Stimulated activated CD4-positive, alpha-beta T cell treated with anti-CD3 and anti-CD28 coated beads, Interleukin-4, amount 100 ng/mL, for 4 hours (primary cell): ENCODE data around the gene HSD3B7.
"Not testable (repeated sequence)": the region's sequence is repeated elsewhere in the genome, so short reads cannot be mapped to it uniquely, and the experiment has no call there.

Experiments
- DNase-seq, 2 experiments: peaks; one replicate each; pipeline ENCODE4 v3.0.0-alpha.2; 2020

The HSD3B7 gene

DNA sequence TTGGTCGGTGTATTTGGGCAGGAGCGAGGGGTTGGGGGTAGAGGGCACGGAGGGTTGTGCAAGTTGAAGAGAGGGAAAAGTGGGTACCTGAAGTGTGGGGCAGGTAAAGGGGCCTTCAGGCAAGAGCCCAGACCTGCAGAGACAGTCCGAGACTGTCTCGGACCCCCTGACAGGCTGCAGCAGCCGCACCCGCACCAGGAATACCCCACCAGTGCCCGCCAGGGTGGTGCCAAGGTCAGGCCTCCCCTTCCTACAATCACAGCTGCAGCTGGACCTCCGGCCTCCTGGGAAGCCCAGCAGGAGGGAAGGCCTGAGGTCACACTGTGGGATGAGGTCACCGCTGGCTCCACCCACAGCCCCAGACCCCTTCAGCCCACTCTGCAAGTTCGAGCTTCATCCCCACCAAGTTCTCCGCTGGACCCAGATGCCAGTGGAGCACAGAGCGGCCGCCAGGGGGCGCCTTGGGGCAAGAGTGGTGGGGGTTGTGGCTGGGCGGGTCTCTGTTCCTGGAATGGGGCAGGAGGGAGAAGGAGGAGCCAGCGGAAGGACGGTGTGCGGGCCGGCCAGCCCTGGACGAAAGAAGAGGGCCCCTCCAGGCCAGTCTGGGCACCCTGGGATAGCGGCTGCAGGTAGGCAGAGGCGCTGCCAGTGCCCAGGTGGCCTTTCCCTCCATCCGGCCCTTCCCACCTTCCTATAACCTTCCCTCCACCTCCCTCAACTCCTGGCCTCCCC, at the start of gene HSD3B7:
TSS of gene HSD3B7 (plus strand) at position 539 of the 732 bp plus-strand sequence. CDS start 452 bp downstream, outside the sequence.
- DNase-seq, result peak; percentile 64 to 85

DNA sequence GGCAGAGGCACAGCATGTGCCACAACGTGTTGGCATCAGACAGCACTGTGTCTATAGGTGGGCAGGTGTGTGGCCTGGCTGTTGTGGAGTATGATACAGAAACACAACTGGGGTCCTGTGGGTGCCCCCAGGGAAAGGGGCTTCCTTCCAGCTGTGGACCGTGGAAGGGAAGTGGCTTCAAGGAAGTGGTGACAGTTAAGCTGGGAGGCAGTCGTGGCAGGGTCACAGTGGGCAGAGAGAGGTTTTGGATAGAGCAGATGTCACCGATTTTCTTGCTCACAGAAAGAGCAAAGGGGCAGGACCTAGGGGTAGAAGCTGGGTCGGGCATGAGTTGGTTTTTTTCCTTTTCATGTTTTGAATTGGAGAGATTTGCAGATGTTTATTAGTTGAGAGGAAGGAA, 47.3 kb upstream of the HSD3B7 start:
- no peak for DNase-seq

DNA sequence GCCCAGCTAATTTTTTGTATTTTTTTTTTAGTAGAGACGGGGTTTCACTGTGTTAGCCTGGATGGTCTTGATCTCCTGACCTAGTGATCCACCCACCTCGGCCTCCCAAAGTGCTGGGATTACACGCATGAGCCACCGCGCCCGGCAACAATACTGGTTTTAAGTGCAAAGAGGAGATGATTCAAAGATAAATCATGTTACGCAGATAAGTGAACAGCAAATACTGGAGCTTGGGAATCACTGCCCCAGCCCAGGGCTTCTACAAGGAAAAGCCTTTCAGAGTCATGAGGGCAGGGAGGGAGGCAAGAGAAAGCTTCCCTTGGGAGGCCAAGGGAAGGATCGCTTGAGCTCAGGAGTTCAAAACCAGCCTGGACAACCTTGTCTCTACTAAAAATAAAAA, 45.4 kb upstream of the HSD3B7 start:
- DNase-seq, result not testable (repeated sequence)

DNA sequence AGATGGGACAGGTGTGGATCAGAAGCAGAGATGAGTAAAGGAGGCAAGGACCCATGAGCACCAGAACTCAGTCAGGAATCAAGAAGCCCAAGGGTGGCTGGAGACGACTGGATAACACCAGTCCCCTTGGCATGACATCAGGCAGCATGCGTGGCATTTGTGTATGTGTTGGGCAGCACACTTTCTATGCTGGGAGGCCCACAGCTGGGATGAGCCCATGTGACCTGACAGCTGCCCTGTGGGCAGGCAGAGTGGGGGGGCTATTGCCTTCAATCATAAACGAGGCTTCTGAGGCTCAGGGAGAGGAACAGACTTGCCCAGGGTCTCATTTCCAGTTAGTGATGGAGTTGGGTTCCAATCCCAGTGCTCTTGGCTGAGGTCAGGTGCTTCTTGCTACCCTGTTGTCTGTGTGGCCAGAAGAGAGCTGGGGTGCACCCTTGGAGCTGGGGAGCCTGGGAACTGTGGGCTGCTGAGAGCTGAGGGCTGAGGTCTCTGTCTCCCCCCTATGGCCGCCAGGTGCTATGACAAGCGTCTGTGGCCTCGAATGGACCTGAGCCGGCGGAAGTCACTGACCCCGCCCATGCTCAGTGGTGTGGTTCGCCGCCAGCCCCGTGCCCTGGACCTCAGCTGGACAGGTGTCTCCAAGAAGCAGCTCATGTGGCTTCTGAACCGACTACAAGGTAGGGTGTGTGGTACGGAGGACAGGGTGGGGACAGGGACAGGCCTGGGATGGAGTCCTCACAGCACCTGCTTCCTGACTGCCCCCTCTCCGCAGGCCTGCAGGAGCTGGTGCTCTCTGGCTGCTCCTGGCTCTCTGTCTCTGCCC, 43.2 kb upstream of the HSD3B7 start:
- DNase-seq, result peak; percentile 53 to 54

DNA sequence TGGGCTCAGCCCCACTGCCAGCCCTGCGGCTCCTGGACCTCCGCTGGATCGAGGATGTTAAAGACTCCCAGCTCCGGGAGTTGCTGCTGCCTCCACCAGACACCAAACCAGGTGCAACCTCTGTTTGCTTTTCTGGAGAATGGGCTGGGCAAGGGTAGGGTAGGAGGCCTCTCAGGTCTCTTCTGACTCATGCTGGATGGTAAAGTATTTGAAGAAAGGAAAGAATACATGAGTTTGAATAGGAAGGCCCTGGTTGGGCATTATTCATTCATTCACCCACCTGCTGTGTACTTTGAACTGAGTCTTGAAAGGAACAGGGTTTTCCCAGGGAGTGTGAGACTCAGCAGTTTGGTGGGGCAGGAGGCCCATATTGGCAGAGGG, 42.6 kb upstream of the HSD3B7 start:
- no peak for DNase-seq

DNA sequence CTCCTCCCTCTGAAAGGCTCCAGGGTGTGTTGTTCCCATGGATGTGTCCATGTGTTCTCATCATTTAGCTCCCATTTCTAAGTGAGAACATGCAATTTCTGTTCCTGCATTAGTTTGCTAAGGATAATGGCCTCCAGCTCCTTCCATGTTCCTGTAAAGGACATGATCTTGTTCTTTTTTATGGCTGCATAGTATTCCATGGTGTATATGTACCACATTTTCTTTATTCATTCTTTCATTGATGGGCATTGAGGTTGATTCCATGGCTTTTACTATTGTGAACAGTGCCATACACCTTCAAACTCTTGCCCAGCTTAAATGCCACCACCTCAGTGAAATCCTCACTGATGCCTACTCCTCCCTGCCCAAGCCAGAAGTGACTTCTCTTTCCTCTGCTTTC, 40.7 kb upstream of the HSD3B7 start:
- DNase-seq, result no peak

DNA sequence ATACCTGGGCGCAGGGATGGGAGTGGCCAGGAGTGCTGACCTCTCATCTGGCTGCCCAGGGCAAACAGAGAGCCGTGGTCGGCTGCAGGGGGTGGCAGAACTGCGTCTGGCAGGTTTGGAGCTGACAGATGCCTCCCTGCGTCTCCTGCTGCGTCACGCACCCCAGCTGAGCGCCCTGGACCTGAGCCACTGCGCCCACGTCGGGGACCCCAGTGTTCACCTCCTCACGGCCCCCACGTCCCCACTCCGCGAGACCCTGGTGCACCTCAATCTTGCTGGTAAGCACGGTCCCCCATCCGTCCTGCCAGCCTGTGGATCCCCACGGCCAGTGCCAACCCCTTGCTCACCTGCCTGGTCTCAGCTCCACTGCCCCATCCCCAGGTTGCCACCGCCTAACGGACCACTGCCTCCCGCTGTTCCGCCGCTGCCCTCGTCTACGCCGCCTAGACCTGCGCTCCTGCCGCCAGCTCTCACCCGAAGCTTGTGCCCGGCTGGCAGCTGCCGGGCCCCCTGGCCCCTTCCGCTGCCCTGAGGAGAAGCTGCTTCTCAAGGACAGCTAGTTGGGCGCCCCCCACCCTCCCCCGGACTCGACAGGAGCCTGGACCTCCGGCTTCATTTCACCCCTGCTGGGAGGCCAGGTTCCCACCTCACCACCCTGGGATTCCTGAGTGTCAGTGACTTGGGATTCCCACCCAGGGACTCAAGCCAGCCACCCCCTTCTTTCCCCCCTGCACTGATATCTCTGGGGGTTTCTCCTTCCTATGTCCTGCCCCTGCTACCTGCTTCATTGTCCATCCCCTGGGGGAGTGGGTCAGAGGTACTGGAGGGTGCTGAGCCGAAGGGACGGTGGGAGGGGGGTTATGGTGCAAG, 38.1 kb upstream of the HSD3B7 start:
- DNase-seq, result no peak

DNA sequence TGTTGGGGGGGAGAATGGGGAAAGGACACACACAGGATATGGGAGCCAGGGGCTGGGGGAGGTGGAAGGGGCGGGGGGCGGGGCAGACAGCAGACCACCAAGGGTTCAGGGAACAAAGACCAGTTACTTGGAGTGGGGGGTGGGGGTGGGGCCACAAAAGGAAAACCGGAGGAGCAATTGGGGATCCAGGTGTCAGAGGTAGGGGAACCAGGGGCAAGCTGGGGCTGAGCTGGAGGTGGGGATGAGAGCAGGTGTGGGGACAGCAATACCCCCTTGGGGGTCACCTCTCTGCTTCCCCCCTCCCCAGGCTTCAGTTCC, 37.5 kb upstream of the HSD3B7 start:
- no peak for DNase-seq

DNA sequence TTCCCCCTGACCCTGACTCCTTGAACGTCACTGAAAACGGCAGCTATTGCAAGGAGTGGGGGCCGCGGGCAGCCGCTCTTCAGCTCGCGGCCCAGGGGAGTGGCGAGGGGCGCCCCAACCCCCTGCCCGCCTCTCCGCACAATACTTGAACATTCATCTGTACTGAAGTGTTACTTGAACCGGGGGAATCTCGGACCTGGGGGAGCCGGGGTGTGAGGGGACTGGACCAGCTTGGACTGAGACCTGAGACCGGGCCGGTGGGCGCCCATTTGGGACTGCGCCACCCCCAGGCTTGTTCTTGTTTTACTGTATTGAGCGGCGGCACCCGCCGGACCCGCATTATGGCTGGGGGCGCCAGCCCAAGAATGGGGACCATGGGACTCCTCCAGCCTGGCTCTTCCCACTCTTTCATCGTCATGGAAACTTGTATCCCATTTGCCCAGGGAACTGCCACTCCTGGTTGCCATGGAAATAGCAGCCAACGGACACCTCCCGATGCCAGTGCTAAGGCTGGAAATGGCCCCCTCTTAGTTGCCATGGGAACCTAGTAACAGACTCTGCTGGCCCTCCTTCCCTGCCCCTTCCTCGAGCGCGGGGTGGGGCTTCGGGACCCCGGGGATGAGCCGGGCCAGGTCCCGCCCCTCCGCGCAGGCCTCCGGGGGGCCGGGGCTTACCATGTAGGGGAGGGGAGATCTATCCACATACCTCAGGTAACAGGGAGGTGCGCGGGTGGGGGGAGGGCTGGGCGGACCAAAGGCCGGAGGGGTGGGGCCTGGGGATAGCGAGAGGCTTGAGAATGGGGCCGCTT, 36.9 kb upstream of the HSD3B7 start:
- no peak for DNase-seq

DNA sequence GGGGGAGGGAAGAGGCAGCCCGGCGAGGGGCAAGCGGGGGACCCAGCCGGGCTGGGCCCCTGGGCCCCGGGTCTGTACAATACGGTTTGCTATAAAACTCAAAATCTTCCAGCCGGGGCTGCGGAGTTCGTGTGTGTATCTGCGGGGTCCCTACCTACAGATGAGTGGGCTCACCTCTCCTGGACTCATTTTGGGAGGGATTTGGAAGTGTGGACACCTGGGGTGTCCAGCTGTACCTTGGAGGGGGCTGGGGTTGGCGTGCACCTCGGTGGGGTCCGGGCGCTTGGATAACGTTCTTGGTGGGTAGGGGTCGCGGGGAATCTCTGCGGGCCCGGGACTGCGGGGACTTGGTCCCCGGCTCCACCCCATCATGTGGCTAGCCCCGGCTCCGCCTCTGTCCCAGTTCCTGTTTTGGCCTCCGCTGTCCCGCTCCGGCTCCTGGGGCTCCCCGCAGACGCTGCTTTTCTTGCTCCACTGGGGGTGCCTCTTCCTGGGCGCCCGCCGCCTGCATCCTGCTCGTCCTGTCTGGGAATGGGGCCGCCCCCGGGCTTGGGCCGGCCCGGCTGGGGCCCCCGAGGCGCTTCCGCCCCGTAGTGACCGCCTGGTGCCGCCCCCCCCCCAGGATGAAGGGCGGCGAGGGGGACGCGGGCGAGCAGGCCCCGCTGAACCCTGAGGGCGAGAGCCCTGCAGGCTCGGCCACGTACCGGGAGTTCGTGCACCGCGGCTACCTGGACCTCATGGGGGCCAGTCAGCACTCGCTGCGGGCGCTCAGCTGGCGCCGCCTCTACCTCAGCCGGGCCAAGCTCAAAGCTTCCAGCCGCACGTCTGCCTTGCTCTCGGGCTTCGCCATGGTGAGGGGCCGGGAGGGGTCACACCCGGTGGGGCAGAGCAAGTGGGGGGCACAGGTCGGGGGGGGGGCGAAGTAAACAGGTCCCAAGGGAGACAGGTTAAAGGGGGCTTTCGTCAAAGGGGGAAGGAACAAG, 36.0 kb upstream of the HSD3B7 start, which contains the start of gene ORAI3:
TSS of gene ORAI3 (plus strand) at position 402 of the 983 bp plus-strand sequence. CDS start at position 624, 222 bp downstream.
- DNase-seq, result no peak

DNA sequence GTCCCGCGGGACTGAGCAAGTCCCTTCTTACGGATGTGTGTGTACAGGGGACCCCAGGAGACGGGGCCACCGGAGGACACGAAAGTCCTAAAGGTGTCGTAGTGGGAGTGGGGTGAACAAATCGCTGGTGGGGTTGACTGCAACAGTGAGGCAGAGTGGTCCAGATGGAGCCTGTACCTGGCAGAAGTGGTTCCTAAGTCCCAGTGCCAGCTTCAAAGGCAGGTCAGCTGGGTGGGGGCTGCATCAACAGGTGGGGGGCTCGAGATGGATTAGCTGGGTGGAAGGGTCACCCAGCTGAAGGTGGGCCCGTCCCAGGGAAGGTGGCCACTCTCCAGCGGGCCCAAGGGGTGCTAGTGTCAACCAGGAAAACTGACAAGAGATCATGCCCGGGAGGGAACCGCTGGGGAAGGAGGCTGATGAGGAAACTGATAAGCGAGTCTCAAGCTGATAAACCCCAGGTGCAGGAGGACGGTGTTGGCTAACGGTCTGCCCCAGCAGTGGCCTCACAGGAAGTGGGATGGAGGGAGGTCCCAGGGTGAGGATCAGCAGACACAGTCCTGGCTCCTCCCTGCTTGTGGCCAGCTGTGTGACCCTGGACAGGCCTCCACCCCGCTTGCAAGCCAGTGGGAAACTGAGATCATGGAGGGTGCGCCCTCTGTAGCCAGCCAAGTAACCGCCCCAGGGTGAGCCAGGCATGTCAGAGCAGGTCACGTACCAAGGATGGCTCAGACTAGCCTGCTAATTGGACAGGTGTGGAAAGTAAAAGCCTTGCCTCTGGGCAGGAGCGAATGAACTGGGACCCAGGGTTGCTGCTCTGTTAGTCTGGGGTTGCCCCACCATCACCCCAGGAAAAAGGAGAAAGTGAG, 35.1 kb upstream of the HSD3B7 start:
- peak in 1 of 2 experiments; percentile 13 for DNase-seq

DNA sequence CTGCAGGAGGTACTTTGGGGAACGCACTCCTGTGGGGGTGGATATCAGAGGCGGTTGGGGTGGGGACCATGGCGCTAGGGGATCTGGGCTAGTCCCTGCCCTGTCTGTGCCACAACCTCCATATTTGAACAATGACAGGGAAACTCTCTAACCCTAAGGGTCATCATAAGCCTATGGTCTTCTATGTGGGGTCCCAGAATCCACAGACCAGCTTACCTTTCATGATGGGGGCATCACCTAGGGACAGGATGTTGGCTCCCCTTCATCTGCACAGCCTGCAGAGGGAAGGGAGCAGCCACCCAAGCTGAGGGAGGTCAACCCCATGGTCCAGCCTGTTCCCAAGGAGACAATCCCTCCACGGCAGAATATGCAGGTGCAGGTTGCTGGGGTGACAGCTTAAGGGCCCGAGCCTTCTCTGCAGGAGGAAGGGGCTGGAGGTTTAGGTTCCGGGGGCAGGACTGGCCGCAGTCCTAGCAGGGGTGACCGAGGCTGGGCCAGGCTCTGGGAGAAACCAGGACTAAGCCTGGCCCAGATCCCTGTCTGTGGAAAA, 34.4 kb upstream of the HSD3B7 start:
- no peak for DNase-seq

DNA sequence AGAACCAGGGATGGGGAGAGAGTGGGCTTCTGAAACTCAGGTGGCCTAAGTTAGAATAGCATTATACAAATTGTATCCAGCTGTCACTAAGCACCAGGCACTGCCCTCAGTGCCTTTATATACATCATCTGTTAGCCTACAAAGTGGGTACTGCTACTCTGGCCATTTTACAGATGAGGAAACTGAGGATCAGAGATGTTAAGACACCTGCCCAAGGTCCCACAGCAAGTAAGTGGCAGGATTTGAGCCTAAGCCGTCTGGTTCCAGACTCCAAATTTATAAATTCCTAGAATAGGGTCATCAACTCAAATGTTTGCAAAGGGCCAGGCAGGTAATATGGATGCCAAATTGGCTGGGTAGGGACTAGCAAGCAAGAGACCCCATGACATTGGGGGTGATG, 33.8 kb upstream of the HSD3B7 start:
- DNase-seq, result no peak

DNA sequence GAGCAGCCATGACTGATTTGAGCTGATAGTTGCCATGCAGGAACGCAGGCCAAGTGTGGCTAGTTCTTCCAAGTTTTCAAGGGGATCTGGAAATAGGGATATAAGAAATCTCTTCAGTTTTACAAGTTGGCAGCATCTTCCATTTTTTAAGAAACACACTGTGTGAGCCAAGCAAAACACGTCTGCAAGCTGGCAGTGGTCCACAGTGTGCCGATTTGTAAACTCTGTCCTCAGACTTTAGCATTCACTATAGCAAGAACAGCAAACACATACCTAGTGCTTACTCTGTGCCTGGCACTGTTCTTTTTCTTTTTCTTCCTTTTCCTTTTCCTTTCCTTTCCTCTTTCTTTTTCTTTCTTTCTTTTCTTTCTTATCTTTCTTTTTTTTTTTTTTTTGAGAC, 33.3 kb upstream of the HSD3B7 start:
- no peak for DNase-seq

DNA sequence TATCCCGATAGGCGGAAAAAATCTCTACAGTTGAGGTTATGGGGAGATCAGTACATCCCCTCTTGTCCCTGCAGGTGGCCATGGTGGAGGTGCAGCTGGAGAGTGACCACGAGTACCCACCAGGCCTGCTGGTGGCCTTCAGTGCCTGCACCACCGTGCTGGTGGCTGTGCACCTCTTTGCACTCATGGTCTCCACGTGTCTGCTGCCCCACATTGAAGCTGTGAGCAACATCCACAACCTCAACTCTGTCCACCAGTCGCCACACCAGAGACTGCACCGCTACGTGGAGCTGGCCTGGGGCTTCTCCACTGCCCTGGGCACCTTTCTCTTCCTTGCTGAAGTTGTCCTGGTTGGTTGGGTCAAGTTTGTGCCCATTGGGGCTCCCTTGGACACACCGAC, 31.9 kb upstream of the HSD3B7 start:
- no peak for DNase-seq

DNA sequence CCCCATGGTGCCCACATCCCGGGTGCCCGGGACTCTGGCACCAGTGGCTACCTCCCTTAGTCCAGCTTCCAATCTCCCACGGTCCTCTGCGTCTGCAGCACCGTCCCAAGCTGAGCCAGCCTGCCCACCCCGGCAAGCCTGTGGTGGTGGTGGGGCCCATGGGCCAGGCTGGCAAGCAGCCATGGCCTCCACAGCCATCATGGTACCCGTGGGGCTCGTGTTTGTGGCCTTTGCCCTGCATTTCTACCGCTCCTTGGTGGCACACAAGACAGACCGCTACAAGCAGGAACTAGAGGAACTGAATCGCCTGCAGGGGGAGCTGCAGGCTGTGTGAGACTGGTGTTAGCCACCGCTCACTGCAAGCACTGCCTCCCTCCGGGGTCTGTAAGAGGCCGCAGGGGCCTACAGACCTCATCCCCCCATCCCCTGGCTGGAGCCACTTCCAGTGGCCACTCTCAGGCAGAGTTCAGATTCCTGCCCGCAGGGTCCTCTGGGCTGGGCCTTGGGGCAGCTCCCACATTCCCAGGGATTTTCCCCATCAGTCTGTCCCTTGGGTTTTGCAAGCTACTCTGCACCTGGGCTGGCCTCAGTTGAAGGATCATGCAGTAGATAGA, 31.4 kb upstream of the HSD3B7 start:
- DNase-seq, result peak; percentile 42 to 55

DNA sequence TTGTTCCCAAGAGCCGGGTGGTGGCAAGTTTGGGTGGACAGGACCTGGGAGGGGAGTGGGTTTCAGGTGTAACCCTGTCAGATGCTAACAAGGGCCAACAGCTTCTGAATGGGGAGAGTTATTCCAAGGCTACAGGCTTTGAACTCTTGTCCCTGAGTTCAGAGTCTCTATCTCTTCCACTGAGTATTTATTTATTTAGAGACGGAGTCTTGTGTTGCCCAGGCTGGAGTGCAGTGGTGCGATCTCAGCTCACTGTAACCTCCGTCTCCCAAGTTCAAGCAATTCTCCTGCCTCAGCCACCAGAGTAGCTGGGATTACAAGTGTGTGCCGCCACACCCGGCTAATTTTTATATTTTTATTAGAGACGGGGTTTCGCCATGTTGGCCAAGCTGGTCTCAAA, 30.0 kb upstream of the HSD3B7 start:
- DNase-seq, result no peak

DNA sequence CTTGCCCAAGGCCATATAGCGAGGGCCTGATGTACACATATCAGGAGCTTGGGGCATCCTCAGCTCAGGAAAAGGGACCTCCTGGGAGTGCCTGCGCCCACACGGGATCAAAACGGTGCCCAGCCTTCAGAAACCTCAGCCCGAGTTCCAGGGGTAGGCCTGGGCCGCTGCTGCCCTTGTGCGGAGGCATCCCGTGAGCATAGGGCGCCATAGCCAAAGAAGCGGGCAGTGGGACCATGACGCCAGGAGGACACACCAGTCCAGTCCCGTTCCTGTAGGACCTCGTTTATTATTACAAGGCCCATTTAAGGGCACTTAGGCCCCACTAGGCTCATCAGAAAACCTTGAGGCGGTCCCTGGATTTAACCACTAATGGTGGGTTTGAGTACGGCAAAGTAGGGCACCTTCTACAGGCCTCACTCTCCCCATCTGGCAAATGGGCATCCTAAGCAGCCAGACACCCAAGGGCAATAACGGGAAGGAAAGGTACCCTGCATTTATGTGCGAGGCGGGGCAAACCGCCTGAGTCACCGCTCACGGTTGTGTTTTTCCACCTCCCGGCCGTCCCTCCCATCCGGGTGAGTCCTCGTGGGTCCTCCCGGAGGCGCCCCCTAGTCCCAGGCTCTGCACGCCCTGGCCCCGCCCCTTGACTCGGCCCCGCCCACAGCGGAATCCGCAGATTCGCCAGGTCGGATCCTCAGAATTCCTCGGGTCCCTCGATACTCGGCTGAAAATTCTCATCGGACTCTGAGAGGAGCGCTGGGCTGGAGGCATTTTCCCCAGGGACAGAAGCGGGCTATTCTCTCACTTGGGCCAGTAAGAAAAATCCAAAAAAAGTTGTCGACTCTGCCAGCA, 28.2 kb upstream of the HSD3B7 start:
- DNase-seq, result peak; percentile 90 to 92
